HepG2 (cell line): ENCODE measurements around the gene GOT1. TPM values are rescaled to one million over a fixed set of nuclear protein-coding genes. Genes with fewer than 3 reads are reported as not detected.
A peak's percentile ranks its signal among the peaks of the same experiment; 100 is the strongest.

Source experiments
- ADNP ChIP-seq: sonication (generic); formaldehyde crosslinking; IDR thresholded peaks from 2 replicates; pipeline ENCODE4 v1.4.0; 2020; ENCODE audit warnings: missing genetic modification reagents
- AKAP8 ChIP-seq: sonication (generic); formaldehyde crosslinking; IDR thresholded peaks from 2 replicates; pipeline ENCODE4 v1.5.1; 2020; ENCODE audit warnings: mild to moderate bottlenecking, missing genetic modification reagents
- CENPX ChIP-seq: sonication (generic); formaldehyde crosslinking; IDR thresholded peaks from 2 replicates; pipeline ENCODE4 v1.9.0; 2021; ENCODE audit warnings: mild to moderate bottlenecking, missing genetic modification reagents, moderate library complexity
- CHD4 ChIP-seq: fragments of 200-600 bp; sonication (generic); IDR thresholded peaks from 2 replicates; pipeline ENCODE4 v1.7.0; 2017; ENCODE audit warnings: mild to moderate bottlenecking, low read length, borderline replicate concordance
- GATAD1 ChIP-seq: IDR thresholded peaks from 2 replicates; pipeline ENCODE4 v1.6.1; 2016; ENCODE audit warnings: missing genetic modification reagents, missing compliant biosample characterization
- GTF3A ChIP-seq: sonication (generic); formaldehyde crosslinking; conservative IDR thresholded peaks from 2 replicates; pipeline ENCODE4 v1.4.0; 2020; ENCODE audit warnings: mild to moderate bottlenecking, missing genetic modification reagents
- HDAC2 ChIP-seq: sonication (generic); formaldehyde crosslinking; IDR thresholded peaks from 2 replicates; pipeline ENCODE4 v1.4.0; 2020; ENCODE audit warnings: missing genetic modification reagents
- MED13 ChIP-seq: sonication (generic); formaldehyde crosslinking; IDR thresholded peaks from 2 replicates; pipeline ENCODE4 v1.5.0; 2020; ENCODE audit warnings: missing genetic modification reagents
- MLXIP ChIP-seq: sonication (generic); formaldehyde crosslinking; IDR thresholded peaks from 2 replicates; pipeline ENCODE4 v1.9.0; 2021; ENCODE audit warnings: missing genetic modification reagents, borderline replicate concordance
- NFE2L1 ChIP-seq: sonication (generic); formaldehyde crosslinking; IDR thresholded peaks from 2 replicates; pipeline ENCODE4 v1.4.0; 2020; ENCODE audit warnings: missing genetic modification reagents, mild to moderate bottlenecking, borderline replicate concordance
- PBX2 ChIP-seq: IDR thresholded peaks from 2 replicates; pipeline ENCODE4 v1.6.1; 2016; ENCODE audit warnings: control low read depth
- PHB2 ChIP-seq: fragments of 450-650 bp; IDR thresholded peaks from 2 replicates; pipeline ENCODE4 v1.6.1; 2018; ENCODE audit not compliant: partially characterized antibody
- REPIN1 ChIP-seq: sonication (generic); formaldehyde crosslinking; IDR thresholded peaks from 2 replicates; pipeline ENCODE4 v1.8.0; 2022; ENCODE audit warnings: missing genetic modification reagents, low read depth, mild to moderate bottlenecking, borderline replicate concordance
- SIX1 ChIP-seq: sonication (generic); formaldehyde crosslinking; IDR thresholded peaks from 2 replicates; pipeline ENCODE4 v1.4.0; 2020; ENCODE audit warnings: missing genetic modification reagents, borderline replicate concordance
- SOX5 ChIP-seq: IDR thresholded peaks from 2 replicates; pipeline ENCODE4 v1.6.1; 2016; ENCODE audit warnings: borderline replicate concordance
- TMF1 ChIP-seq: sonication (generic); formaldehyde crosslinking; IDR thresholded peaks from 2 replicates; pipeline ENCODE4 v1.8.1; 2022; ENCODE audit warnings: low read depth, missing genetic modification reagents
- ZBTB1 ChIP-seq: sonication (generic); formaldehyde crosslinking; IDR thresholded peaks from 2 replicates; pipeline ENCODE4 v1.4.0; 2020; ENCODE audit warnings: missing genetic modification reagents, borderline replicate concordance
- ZBTB37 ChIP-seq: sonication (generic); formaldehyde crosslinking; IDR thresholded peaks from 2 replicates; pipeline ENCODE4 v1.4.0; 2020; ENCODE audit warnings: mild to moderate bottlenecking, missing genetic modification reagents
- ZFP37 ChIP-seq: sonication (generic); formaldehyde crosslinking; IDR thresholded peaks from 2 replicates; pipeline ENCODE4 v1.4.0; 2020; ENCODE audit warnings: missing genetic modification reagents, borderline replicate concordance
- ZNF263 ChIP-seq: sonication (generic); formaldehyde crosslinking; IDR thresholded peaks from 2 replicates; pipeline ENCODE4 v1.4.0; 2020; ENCODE audit warnings: missing genetic modification reagents
- polyA plus RNA-seq, 8 experiments: library from polyadenylated mRNA; depleted of rRNA in 3 of 8; stranded (reverse) in 7 of 8; unstranded in 1 of 8; fragments of >200 nt; fragmentation: Illumina TruSeq in 4 of 8; extraction: Trizol in 4 of 8; gene quantifications; 2 replicates each; pipeline versions ENCODE4 v1.2.1 to v1.2.3, GENCODE V29; 2011 to 2016; ENCODE audit warnings: low read depth in 4 of 8, missing spikeins in 1 of 8, mixed read lengths in 1 of 8; ENCODE audit not compliant: insufficient read depth in 1 of 8
- total RNA-seq, 5 experiments: library from RNA; depleted of rRNA; stranded (reverse); fragments of >200 nt; fragmentation: Illumina TruSeq; extraction: Trizol; gene quantifications; 2 replicates each; pipeline ENCODE4 v1.2.3, GENCODE V29; 2016; ENCODE audit warnings: low read depth in 1 of 5
- TF ChIP-seq, protein P1 (sequence below): sonication (generic); formaldehyde crosslinking; IDR thresholded peaks from 2 replicates; pipeline ENCODE4 v1.5.1; 2020; ENCODE audit warnings: mild to moderate bottlenecking, missing genetic modification reagents, borderline replicate concordance
- TF ChIP-seq, protein P2 (sequence below): sonication (generic); formaldehyde crosslinking; conservative IDR thresholded peaks from 2 replicates; pipeline ENCODE4 v1.8.0; 2022; ENCODE audit warnings: low read depth, missing genetic modification reagents

The GOT1 gene
- total and polyA plus RNA-seq, 2 of the 13 experiments (the other 11 are each of a cell fraction or from before 2014, with no cell fraction given): 81.2 to 102 TPM

DNA sequence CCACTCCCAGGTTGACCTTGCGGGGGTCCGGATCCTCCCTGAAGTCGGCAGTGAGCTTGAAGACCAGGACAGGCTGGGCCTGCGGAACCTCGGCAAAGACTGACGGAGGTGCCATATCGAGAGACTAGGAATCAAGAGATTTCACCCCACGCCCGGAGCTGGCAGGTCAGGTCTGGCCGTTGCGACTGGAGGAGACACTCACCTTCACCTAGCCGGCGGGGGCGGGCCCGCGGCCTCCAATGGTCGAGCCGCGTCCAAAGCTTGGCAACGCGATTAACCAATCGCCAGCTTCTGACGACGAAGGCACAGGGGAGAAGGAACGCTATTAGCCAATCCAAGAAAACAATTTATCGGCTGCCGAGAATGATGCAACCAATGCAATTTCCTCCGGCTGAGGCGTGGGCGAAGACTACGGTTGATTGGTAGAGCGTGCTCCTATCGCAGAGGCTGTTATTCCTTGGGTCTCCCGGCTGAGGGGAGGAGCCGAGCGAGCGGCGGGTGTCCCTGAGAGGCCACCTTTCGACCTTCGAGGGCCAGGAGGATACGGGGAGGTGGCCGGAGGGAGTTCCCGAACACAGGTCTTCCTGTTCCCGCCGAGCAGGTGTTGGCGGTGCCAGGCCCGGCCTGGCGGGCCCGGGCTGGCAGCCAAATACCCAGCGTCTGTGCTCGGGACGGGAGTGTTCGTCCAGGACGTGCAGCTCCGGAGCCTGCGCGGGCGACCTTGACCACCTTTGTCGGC lies at the start of gene GOT1 (continued):
- TF ChIP-seq SIX1 (CRISPR knock-in tag) (no peak), HDAC2 (CRISPR knock-in tag) (peak; percentile 58; the same call in 1 of the 2 replicates), ZNF263 (CRISPR knock-in tag) (no peak), CENPX (CRISPR knock-in tag) (no peak), MED13 (CRISPR knock-in tag) (no peak; the same call in 1 of the 2 replicates), REPIN1 (peak; percentile 65; the same call in 1 of the 2 replicates), ZBTB1 (CRISPR knock-in tag) (no peak), AKAP8 (CRISPR knock-in tag) (no peak), PBX2 (peak; percentile 62), NFE2L1 (CRISPR knock-in tag) (no peak; the same call in 1 of the 2 replicates), TMF1 (CRISPR knock-in tag) (peak; percentile 79), MLXIP (CRISPR knock-in tag) (no peak), ADNP (CRISPR knock-in tag) (no peak), ZFP37 (CRISPR knock-in tag) (no peak; the same call in 1 of the 2 replicates), PHB2 (no peak), GTF3A (CRISPR knock-in tag) (no peak), CHD4 (no peak), ZBTB37 (CRISPR knock-in tag) (no peak), GATAD1 (CRISPR knock-in tag) (peak; percentile 89), SOX5 (0 out of 2 replicates have a peak, but pooled peaks have one; percentile 8)
- TF ChIP-seq, protein P1, sequence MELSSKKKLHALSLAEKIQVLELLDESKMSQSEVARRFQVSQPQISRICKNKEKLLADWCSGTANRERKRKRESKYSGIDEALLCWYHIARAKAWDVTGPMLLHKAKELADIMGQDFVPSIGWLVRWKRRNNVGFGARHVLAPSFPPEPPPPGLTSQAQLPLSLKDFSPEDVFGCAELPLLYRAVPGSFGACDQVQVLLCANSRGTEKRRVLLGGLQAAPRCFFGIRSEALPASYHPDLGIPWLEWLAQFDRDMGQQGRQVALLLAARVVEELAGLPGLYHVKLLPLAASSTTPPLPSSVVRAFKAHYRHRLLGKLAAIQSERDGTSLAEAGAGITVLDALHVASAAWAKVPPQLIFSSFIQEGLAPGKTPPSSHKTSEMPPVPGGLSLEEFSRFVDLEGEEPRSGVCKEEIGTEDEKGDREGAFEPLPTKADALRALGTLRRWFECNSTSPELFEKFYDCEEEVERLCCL (CRISPR knock-in tag): no peak
- TF ChIP-seq, protein P2, sequence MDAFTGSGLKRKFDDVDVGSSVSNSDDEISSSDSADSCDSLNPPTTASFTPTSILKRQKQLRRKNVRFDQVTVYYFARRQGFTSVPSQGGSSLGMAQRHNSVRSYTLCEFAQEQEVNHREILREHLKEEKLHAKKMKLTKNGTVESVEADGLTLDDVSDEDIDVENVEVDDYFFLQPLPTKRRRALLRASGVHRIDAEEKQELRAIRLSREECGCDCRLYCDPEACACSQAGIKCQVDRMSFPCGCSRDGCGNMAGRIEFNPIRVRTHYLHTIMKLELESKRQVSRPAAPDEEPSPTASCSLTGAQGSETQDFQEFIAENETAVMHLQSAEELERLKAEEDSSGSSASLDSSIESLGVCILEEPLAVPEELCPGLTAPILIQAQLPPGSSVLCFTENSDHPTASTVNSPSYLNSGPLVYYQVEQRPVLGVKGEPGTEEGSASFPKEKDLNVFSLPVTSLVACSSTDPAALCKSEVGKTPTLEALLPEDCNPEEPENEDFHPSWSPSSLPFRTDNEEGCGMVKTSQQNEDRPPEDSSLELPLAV (CRISPR knock-in tag): no peak
